HG03558 (cell line): ENCODE data around the gene CARD9.
"Not testable (repeated sequence)": the region's sequence is repeated elsewhere in the genome, so short reads cannot be mapped to it uniquely, and the experiment has no call there.

Experiments
- ATAC-seq: cut with Tn5 transposase; IDR thresholded peaks from one replicate; pipeline ENCODE4 v1.9.1; 2021; ENCODE audit warnings: moderate number of reproducible peaks; ENCODE audit not compliant: unreplicated experiment; ENCODE audit errors: extremely low read depth

Gene CARD9

DNA sequence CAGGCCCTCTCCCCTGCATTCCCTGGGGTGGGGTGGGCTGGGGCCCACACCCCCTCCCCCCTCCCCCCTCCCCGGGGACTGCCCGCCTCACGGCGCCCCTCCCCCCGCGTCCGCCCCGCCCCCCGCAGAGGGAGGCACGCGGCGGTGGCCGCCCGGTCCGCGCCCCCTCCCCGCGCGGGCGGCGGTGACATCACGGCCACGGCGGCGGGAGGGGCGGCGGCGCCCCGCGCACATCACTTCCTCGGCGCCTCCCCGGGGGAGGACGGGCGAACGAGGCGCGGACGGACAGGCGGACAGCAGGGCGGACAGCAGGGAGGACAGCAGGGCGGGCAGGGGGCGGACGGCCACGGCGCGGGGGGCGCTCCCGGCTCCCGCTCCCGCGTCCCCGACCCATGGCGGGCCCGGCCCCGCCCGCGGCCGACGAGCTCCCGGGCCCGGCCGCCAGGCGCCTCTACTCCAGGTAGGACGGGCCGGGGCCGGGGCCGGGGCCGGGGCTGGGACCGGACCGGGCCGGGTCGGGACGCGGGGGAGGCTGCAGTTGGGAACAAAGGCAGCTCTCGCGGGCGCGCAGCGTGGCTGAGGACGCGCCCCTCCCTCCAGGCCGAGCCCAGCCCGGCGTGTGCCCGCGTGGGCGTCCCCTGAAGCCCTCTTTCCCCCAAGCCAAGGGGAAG lies 46.0 kb downstream of the CARD9 start, which contains the start of gene GPSM1:
TSS of gene GPSM1 (plus strand) at position 236 of the 671 bp plus-strand sequence. CDS start at position 393, 157 bp downstream.
- ATAC-seq = no peak

DNA sequence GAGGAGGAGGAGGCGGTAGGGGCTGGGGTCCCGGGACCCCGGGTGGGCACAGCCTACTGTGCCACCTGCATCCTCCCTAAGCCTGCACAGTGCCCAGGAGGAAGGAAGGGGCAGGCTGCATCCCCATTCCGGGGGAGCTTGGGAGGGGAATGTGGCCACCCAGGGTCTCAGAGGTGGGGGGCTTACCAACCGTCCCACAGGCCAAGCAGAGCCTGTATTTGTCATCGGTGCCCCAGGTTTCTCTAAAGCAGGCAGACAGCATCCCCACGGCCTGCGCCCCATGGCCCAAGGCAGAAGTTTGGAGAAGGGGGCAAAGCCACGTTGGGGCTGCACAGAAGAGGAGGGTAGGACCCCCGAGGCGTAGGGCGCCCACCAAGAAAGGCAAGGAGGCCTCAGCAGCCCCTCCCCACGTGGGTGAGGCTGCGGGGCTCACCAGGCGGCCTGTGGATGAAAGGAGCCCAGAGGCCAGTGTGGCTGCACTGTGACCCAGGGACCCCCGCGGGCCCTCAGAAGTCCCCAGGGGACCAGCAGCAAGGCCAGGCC lies 46.6 kb downstream of the CARD9 start:
- ATAC-seq = no peak

DNA sequence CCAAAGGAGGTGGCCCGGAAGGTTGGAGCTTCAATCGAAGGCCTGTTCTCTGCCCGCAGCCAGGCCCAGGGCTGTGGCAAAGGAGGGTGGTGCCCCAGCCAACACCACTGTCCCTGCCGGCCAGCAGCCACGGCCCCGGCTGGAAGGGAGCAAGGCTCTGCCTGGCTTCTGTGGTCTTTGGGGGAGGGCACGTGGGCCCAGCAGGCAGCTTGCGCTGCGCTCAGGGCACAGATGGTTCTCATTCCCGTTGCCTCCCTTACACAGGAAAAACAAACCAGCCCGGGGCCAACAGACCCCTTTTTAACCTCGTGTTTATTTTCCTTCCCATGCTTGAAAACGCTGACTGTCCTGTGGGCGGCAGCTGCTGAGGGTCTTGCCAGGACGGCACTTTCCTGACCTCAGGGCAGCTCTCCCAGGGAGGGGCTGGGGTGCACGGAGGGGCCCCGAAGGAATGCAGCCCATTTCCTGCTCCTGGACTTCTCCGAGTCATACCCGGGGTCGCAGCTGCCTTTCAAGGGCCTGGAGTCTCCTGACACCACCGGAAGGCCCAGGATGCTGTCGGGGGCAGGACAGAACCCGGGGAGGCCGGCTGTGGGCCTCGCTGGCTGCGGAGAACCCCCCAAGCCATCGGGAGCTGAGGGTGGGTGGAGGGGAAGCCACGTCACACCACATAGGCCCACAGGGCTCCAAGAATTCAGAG lies 47.3 kb downstream of the CARD9 start:
- ATAC-seq = no peak

DNA sequence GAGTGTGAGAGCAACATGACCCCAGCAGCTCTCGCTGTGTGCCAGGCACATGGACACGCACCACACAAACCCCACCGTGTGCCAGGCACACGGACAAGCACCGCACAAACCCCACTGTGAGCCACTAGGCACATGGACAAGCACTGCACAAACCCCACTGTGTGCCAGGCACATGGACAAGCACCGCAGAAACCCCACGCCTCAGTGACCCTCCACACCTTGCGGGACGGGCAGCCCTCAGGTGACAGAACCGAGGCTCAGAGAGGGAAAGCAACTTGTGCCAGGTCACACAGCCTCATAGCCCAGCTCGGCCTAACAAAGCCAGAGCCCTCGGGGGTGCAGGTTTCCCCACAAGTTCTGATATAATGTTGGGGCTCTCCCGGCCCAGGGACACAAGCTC lies 48.1 kb downstream of the CARD9 start:
- no peak for ATAC-seq

DNA sequence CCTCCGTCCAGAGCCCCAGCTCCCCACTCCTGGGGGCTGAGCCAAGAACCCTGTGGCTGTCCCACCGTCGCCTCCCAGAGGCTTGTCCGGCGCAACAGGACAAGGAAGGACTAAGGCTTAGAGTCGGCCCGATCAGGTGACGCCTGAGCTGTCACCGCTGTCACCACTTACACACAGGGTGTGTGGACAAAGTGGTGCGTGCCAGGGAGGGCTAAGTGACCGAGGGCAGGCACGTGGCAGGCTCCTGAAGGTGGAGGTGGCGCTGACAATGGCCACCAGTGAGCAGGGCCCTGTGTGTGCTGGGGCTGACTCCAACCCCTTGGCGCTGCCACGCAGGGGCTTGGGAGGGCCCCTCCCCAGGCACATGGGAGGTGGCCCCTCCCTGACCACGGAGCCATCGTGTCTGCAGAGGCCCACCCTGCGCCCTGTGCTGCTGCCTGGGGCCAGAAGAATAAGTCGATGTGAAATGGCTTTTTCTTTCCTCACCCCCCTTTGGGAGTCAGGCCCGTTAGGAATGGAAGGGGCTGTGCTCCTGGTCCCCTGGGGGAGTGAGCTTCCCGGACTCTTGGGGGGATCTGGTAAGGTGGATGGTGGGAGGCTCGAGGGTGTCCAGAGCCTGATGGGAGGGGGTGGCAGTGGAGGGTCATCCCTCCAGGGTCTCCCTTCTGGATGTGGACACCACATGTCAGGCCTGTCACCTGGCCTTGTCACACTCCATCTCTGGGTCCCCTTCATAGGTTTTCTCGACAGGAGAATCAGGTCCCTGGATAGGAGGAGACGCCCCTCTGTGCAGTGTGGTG lies 48.8 kb downstream of the CARD9 start:
- no peak for ATAC-seq

DNA sequence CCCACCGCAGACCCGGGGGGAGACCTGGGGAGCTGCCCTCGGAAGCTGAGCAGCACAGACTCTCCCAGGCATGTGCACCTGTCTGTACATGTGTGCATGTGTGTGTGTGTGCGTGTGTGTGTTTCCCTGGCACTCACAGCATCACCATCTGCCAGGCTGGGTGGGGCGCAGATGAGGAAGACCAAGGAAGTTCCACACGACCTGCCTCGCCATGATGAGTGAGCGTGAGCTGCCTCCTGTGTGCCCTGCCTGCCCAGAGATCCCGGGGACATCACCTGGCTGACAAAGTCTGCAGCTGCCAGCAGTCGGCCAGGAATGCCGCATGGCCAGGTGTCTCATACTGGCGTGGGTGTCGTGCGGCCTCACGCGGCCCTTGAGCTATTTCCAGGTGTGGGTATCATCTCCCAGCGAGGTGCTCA lies 50.1 kb downstream of the CARD9 start:
- no peak for ATAC-seq

DNA sequence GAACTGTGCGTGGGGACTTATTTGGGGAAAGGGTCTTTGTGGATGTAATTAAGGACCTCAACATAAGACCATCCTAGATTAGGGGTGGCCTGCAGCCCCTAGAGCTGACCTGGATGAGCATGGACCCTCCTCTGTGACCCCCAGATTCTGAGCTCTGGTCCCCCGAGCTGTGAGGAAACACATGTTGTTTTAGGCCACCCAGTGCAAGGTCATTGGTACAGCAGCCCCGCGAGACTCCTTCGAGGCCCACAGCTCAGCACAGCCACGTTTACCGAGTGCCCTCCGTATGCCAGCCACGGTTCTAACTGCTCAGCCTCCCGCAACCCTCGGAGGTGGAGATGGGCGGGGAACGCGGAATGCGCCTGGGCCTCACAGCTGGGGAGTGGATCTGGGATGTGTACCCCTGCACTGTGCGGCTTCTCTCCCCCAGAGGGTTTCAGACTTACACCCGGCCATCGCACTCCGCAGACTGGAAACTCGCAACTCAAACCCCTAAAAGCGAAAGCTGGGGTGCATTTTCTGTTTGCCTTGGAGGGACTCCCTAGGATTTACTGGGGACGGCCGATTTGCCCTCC lies 50.6 kb downstream of the CARD9 start:
- no peak for ATAC-seq

DNA sequence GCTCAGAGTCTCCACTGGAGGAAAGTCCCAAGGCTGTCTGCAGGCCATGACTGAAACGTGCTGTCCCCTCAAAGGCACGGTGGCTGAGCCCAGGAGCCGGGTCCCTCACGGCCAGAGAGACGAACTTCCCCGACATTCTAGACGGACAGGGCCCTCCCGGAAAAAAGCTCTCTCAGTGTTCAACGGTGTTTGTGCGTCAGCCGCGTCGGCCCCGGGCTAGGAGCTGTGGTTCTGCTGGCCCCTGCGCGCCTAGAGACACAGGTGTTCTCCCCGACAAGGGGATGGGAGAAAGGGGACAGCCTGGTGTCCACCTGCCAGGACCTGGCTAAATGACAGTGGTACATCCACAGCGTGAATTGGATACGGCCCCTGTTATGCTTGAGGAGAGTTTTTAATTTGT lies 51.9 kb downstream of the CARD9 start:
- ATAC-seq = no peak

DNA sequence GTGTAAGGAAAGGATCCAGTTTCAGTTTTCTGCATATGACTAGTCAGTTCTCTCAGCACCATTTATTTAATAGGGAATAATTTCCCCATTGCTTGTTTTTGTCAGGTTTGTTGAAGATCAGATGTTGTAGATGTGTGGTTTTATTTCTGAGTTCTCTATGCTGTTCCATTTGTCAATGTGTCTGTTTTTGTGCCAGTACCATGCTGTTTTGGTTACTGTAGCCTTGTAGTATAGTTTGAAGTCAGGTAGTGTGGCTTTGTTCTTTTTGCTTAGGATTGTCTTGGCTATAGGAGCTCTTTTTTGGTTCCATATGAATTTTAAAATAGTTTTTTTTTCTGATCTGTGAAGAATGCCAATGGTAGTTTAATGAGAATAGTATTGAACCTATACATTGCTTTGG lies 52.5 kb downstream of the CARD9 start:
- not testable (repeated sequence) for ATAC-seq

DNA sequence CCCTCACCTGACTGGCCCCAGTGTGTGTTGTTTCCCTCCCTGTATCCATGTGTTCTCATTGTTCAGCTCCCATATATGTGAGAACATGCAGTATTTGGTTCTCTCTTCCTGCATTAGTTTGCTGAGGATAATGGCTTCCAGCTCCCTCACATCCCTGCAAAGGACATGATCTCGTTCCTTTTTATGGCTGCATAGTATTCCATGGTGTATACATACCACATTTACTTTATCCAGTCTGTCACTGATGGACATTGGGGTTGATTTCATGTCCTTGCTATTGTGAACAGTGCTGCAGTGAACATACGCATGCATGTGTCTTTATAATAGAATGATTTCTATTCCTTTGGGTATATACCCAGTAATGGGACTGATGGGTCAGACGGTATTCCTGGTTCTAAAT lies 53.5 kb downstream of the CARD9 start:
- ATAC-seq = not testable (repeated sequence)

DNA sequence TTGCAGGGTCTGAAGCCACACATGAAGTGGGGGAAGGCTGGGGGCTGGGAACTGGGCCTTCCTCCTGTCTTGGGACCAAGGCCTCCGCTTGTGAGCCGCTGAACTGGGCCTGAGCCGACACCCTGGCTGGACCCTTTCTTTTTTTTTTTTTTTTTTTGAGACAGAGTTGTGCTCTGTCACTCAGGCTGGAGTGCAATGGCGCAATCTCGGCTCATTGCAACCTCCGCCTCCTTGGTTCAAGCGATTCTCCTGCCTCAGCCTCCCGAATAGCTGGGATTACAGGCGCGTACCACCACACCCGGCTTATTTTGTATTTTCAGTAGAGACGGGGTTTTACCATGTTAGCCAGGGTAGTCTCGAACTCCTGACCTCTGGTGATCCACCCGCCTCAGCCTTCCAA lies 54.2 kb downstream of the CARD9 start:
- ATAC-seq = not testable (repeated sequence)

DNA sequence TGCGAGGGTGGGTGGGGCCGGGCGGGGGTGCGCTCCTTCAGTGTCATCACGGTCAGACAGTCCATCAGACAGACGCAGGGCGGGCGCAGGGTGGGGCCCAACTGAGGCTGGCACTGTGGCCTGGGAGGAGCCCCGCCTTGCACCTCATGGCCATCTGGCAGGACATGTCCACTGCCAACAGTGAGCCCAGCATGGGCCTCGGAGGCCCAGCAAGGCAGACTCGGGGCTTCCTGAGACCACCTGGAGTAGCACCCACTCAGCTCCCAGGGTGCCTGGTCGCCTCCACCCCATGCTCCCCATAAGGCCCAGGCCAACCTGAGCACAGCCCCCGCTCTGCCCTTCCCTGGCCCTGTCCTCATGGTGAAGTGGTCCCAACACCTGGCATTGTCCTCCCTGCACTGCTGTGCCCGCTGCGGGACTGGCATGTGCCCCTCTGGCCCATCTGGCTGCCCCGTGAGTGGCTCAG lies 54.7 kb downstream of the CARD9 start:
- ATAC-seq = no peak

DNA sequence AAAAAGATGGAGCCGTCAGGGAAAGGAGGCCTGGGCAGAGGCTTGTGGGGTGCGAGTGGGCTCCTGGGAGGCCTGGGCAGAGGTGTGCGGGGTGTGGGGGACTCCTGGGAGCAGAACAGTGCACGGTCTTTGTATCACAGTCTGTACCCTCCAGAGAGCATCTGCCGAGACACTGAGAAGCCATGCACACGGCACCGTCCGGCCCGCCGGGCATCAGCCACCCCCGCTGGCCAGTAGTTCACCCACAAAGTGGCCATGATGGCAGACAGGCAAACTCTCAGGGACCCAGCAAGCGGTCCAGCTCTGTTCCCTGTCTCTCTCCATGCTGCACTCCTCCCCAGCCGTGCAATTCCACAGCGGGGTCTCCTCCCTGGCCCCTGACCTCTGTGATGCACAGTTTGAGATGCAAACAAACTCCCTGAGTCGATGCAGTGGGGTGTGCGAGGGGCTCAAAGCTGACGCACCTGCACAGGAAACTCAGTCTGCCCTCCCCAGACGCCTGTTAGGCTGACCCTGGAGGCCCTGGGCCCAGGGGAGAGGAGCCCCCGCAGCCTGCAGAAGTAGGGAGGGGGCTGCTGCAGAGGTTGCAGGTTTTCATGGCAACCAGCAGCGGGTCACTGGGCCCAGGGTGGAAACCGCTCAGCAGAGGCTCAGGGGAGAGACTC lies 55.2 kb downstream of the CARD9 start:
- no peak for ATAC-seq

DNA sequence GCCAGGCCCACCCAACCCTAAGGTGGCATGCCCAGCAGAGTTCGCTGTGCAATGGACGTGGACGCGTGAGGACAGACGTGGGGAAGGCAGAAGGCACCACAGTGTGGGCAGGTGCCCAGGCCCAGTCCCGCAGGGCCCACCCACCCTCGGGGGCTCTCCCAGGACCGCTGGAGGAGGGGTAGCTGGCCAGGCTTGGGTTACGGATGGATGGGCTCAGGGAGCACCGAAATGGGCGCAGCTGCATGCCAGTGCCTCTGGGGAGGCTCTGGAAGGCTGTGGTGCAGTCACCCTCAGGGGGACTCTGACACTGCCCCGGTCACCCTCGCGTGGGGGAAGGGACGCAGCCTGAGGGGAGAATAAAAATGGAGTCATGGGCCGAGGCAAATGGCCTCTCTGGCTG lies 55.8 kb downstream of the CARD9 start:
- ATAC-seq = no peak

DNA sequence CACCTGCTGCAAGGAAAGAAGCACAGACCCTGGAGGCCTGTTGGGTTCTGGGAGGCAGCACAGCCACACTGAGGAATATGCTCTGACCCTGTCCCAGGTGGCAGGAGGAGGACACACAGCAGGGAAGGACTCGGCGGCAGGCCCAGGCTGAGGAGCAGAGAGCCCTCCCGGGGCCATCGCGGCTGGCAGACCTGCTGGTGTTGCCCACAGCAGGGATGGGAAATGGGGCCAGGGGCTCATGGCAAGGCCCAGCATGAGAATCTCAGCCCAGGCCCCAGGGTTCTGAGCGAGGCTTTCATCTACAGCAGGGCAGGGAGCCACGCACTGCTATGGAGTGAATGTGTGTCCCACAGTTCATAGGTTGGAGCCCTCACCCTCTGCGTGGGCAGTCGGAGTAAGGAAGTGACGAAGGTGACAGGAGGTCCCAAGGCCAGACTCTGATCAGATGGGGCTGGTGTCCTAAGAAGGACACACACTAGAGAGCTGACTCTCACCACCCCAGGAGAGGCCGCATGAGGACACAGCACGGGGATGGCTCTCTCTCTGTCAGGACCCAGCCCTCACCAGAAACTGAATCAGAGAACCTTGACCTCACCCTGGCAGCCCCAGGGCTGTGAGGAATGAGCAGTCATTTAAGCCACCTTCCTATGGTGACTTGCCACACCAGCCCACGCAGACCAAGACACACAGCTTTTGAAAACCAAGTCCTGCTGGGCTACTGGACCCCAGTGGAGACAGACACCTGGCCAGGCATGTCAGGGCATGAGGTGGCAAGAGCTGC lies 56.4 kb downstream of the CARD9 start:
- no peak for ATAC-seq

DNA sequence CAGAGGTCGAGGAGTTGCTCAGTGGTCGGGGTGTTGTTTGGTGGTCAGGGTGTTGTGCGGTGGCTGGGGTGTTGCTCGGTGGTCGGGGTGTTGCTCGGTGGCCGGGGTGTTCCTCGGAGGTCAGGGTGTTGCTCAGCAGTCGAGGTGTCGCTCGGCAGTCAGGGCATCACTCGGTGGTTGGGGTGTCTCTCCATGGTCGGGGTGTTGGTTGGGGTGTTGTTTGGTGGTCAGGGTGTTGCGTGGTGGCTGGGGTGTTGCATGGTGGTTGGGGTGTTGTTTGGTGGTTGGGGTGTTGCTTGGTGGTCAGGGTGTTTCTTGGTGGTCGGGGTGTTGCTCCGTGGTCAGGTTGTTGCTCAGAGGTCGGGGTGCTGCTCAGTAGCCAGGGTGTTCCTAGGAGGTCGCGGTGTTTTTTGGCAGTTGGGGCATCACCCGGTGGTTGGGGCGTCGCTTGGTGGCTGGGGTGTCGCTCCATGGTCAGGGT lies 57.2 kb downstream of the CARD9 start:
- ATAC-seq = no peak

DNA sequence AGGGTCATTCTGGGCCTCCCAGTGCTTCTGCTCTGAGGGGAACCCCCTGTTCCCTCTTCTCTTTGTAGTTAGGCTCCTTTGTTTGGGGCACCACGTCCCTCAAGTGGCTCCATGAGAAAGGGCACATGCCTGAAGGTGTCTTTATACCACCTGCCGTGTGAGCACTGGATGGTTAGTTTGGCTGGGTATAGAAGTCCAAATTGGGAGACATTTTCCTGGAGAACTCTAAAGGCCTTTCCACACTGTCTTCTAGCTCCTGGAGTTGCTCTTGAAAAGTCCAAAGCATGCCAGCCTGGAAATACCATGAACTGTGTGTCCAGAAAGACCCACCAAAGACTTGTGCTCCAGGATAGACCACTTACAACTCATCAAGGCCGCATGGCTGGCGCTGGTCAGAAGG lies 58.5 kb downstream of the CARD9 start:
- ATAC-seq = no peak

DNA sequence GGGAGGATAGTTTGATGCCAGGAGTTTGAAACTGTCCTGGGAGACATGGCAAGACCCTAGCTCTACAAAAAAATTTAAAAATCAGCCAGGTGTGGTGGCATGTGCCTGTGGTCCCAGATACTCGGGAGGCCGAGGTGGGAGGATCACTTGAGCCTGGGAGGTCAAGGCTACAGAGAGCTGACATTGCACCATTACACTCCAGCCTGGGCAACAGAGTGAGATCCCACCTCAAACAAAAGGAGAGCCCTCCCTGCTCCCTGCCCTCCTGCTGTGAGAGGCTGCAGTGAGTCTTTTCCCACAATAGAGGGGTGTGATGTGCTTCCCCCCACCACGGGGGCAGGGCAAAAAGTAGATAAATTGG lies 59.4 kb downstream of the CARD9 start:
- no peak for ATAC-seq
